PC-9 (cell line): ENCODE data around the gene MADCAM1. TPM values are rescaled to one million over a fixed set of nuclear protein-coding genes. Genes with fewer than 3 reads are reported as not detected.
A peak's percentile ranks its signal among the peaks of the same experiment; 100 is the strongest.

Experiments used
- BruUV-seq: library from RNA; stranded (reverse); fragments of 400-500 nt; replicated peaks from 2 replicates; lab custom pipeline; 2021; lab: Mats Ljungman, UMichigan
- CTCF ChIA-PET: fragments of 300-600 bp; sonication (Branson Sonifier 250); formaldehyde crosslinking; loops from one replicate; lab custom pipeline; 2022; ENCODE audit warnings: antibody characterized with exemption; lab: Charles Lee
- POLR2A ChIA-PET: fragments of 300-600 bp; sonication (Branson Sonifier 250); formaldehyde crosslinking; loops from one replicate; lab custom pipeline; 2022; ENCODE audit warnings: antibody characterized with exemption; ENCODE audit not compliant: unreplicated experiment; lab: Charles Lee
- DNase-seq, 2 experiments: peaks; one replicate each; pipeline versions ENCODE4 v3.0.0 to v3.0.0-alpha.2; 2015 to 2022; ENCODE audit warnings: mixed read lengths in 1 of 2
- H2AFZ ChIP-seq: fragments of 200-600 bp; sonication (generic); 2 replicates; pipeline ENCODE4 v1.8.1; 2017; ENCODE audit warnings: antibody characterized with exemption
- H3F3A ChIP-seq: fragments of 200-600 bp; sonication (generic); 2 replicates; pipeline ENCODE4 v1.8.1; 2017; ENCODE audit warnings: antibody characterized with exemption, mild to moderate bottlenecking, low read depth; ENCODE audit not compliant: insufficient read depth
- H3K27ac ChIP-seq: fragments of 200-600 bp; sonication (generic); 2 replicates; pipeline ENCODE4 v1.6.1; 2016; ENCODE audit warnings: mixed run types
- H3K27me3 ChIP-seq: fragments of 200-600 bp; sonication (generic); 2 replicates; pipeline ENCODE4 v1.6.1; 2016; ENCODE audit warnings: low read depth, mixed run types; ENCODE audit not compliant: insufficient read depth
- H3K36me3 ChIP-seq: fragments of 200-600 bp; sonication (generic); 2 replicates; pipeline ENCODE4 v1.6.1; 2016; ENCODE audit warnings: low read depth, mixed run types
- H3K4me1 ChIP-seq: fragments of 200-600 bp; sonication (generic); replicated peaks from 2 replicates; pipeline ENCODE4 v1.6.1; 2016; ENCODE audit warnings: mixed run types; ENCODE audit not compliant: insufficient read depth
- H3K4me2 ChIP-seq: fragments of 200-600 bp; sonication (generic); 2 replicates; pipeline ENCODE4 v1.6.1; 2017; ENCODE audit warnings: mixed run types
- H3K4me3 ChIP-seq: fragments of 200-600 bp; sonication (generic); 2 replicates; pipeline ENCODE4 v1.6.1; 2016; ENCODE audit warnings: mixed run types
- H3K79me2 ChIP-seq: fragments of 200-600 bp; sonication (generic); 2 replicates; pipeline ENCODE4 v1.6.1; 2017; ENCODE audit warnings: low read depth, mixed run types
- H3K9me2 ChIP-seq: fragments of 200-600 bp; sonication (generic); 2 replicates; pipeline ENCODE4 v1.8.1; 2017; ENCODE audit warnings: mild to moderate bottlenecking; ENCODE audit not compliant: insufficient read depth
- H3K9me3 ChIP-seq: fragments of 200-600 bp; sonication (generic); 2 replicates; pipeline ENCODE4 v1.8.1; 2016; ENCODE audit warnings: low read depth; ENCODE audit not compliant: insufficient read depth
- H4K20me1 ChIP-seq: fragments of 200-600 bp; sonication (generic); 2 replicates; pipeline ENCODE4 v1.8.1; 2017; ENCODE audit not compliant: insufficient read depth
- CTCF ChIP-seq: fragments of 200-600 bp; sonication (generic); conservative IDR thresholded peaks from 2 replicates; pipeline ENCODE4 v1.6.1; 2017; ENCODE audit warnings: mixed run types, antibody characterized with exemption, mild to moderate bottlenecking, moderate library complexity
- EZH2 ChIP-seq: fragments of 200-600 bp; sonication (generic); IDR thresholded peaks from 2 replicates; pipeline ENCODE4 v1.8.0; 2017; ENCODE audit warnings: antibody characterized with exemption, low read depth
- intact Hi-C: fragments of 100-400 bp; cut with micrococcal nuclease; formaldehyde crosslinking; loops from one replicate; pipeline ENCODE4 v1.10.0; 2022; ENCODE audit not compliant: unreplicated experiment
- total RNA-seq: library from RNA; stranded (reverse); gene quantifications from 2 replicates; pipeline ENCODE4 v1.2.3, GENCODE V29; 2021

The MADCAM1 gene
- total RNA-seq, 1 experiment from 2014 or later: 1.1 TPM

GRCh38 chr19:489418-490196, 6.7 kb upstream of the MADCAM1 start:
- ChIA-PET CTCF (interaction anchor here (0.6 kb wide), 1 partner anchor 41 kb away, joined by 3 read pairs; no protein-coding TSS in a partner anchor), POLR2A (interaction anchor here (0.7 kb wide), 1 partner anchor 17 kb away, joined by 3 read pairs; no protein-coding TSS in a partner anchor)
- no peaks in the 10 kb centered on the region for H4K20me1 ChIP-seq

GRCh38 chr19:491146-491741, 5.0 kb upstream of the MADCAM1 start:
- Histone ChIP-seq H3K27ac (no peak overlapping the region), H3K4me3 (no peak overlapping the region), H3K79me2 (peaks cover 6% of the 10 kb centered on the region; the same call in 1 of the 2 replicates), H2AFZ (no peak overlapping the region), H3K4me1 (peaks cover 5% of the 10 kb centered on the region; the same call in 1 of the 2 replicates), H3F3A (peaks cover 49% of the 10 kb centered on the region), H3K9me3 (no peaks in the 10 kb centered on the region), H3K27me3 (no peaks in the 10 kb centered on the region), H3K9me2 (no peaks in the 10 kb centered on the region), H3K36me3 (no peaks in the 10 kb centered on the region), H3K4me2 (no peak overlapping the region), H4K20me1 (no peaks in the 10 kb centered on the region)
- CTCF ChIA-PET: no interaction called here
- intact Hi-C loops: no loop called here
- DNase-seq: no peak
- BruUV-seq: no TSS peak
- POLR2A ChIA-PET: interaction anchor here (0.7 kb wide), 1 partner anchor 23 kb away, joined by 8 read pairs; no protein-coding TSS in a partner anchor
- TF ChIP-seq CTCF: no peak
- no peak for TF ChIP-seq EZH2

More at GRCh38 chr19:489418-490196, 6.7 kb upstream of the MADCAM1 start:
- DNase-seq: no peak
- H3K27me3 ChIP-seq: no peaks in the 10 kb centered on the region
- no peaks in the 10 kb centered on the region for H3K9me3 ChIP-seq
- peaks cover 6% of the 10 kb centered on the region; the same call in 1 of the 2 replicates for H3K79me2 ChIP-seq
- peak overlapping the region; percentile 64; the same call in 1 of the 2 replicates for H2AFZ ChIP-seq
- TF ChIP-seq EZH2 (no peak), CTCF (no peak)
- H3K36me3 ChIP-seq: no peaks in the 10 kb centered on the region
- TSS peak; percentile 54 for BruUV-seq
- no peak overlapping the region for H3K27ac ChIP-seq
- no peaks in the 10 kb centered on the region for H3K9me2 ChIP-seq
- peaks cover 11% of the 10 kb centered on the region; the same call in 1 of the 2 replicates for H3K4me1 ChIP-seq
- intact Hi-C loops: loop anchor here (2.0 kb wide), 2 partner anchors 17 to 199 kb away; partner anchors contain the start of genes PLPP2 and TPGS1
- H3K4me2 ChIP-seq: peak overlapping the region; percentile 88
- H3F3A ChIP-seq: peaks cover 39% of the 10 kb centered on the region
- H3K4me3 ChIP-seq: peak overlapping the region; percentile 89

DNA sequence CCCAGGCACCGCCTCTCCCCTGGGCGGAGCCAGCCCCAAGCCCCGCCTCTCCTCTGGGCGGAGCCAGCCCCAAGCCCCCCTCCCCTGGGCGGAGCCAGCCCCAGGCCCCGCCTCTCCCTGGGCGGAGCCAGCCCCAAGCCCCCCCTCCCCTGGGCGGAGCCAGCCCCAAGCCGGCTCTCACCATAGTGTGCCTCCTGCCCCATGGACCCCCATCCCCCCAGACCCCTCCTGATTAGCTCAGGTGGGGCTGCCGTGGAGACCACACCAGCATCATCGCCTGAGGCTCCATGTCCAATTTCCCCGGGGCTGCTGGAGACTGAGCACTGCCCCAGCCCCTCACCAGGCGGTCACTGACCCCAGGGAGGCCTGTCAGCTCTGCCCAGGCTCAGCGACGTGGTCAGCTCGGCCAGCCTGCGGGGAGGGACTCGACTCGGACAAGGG, 4.2 kb upstream of the MADCAM1 start:
- Histone ChIP-seq H3K9me2 (no peaks in the 10 kb centered on the region), H2AFZ (no peak overlapping the region), H3K27me3 (no peaks in the 10 kb centered on the region), H3K9me3 (no peaks in the 10 kb centered on the region), H4K20me1 (no peaks in the 10 kb centered on the region), H3K27ac (no peak overlapping the region), H3F3A (peaks cover 49% of the 10 kb centered on the region), H3K4me3 (no peak overlapping the region), H3K36me3 (no peaks in the 10 kb centered on the region), H3K4me2 (no peak overlapping the region), H3K79me2 (peaks cover 6% of the 10 kb centered on the region; the same call in 1 of the 2 replicates), H3K4me1 (peaks cover 5% of the 10 kb centered on the region; the same call in 1 of the 2 replicates)
- DNase-seq: no peak
- intact Hi-C loops: no loop called here
- POLR2A ChIA-PET: no interaction called here
- CTCF ChIA-PET: no interaction called here
- TF ChIP-seq EZH2 (no peak), CTCF (no peak)
- BruUV-seq: no TSS peak
